Coronary artery (tissue), 2 donors: Measurements from ENCODE around the gene TMED10.

Experiments
- DNase-seq: peaks from one replicate; pipeline ENCODE4 v3.0.0-alpha.2; 2017; ENCODE audit warnings: low spot score
- H3K27ac ChIP-seq, 2 donors: fragments of 200-600 bp; sonication (generic); one replicate each; pipeline ENCODE4 v1.5.1; 2016 to 2019
- H3K4me3 ChIP-seq: fragments of 200-600 bp; sonication (generic); 2 replicates; pipeline ENCODE4 v1.5.1; 2016; ENCODE audit warnings: mild to moderate bottlenecking, moderate library complexity
- CTCF ChIP-seq: fragments of 200-600 bp; sonication (generic); IDR thresholded peaks from one replicate; pipeline ENCODE4 v1.5.1; 2019; ENCODE audit warnings: antibody characterized with exemption

Gene TMED10

GRCh38 chr14:75125617-75126016, 50.8 kb downstream of the TMED10 start:
- peak overlapping the region; percentile 95 to 98 for H3K27ac ChIP-seq
- H3K4me3 ChIP-seq: peak overlapping the region; percentile 89
- no peak for TF ChIP-seq CTCF
- no peak for DNase-seq

GRCh38 chr14:75123991-75124390, 52.4 kb downstream of the TMED10 start:
- DNase-seq: no peak
- TF ChIP-seq CTCF: no peak
- Histone ChIP-seq H3K4me3 (no peak overlapping the region), H3K27ac (peak overlapping the region in 1 of 2 donors; percentile 56)

GRCh38 chr14:75121552-75121951, 54.9 kb downstream of the TMED10 start:
- TF ChIP-seq CTCF: no peak
- DNase-seq: no peak
- Histone ChIP-seq H3K27ac (no peak overlapping the region), H3K4me3 (no peak overlapping the region)

- DNase-seq: no peak
- TF ChIP-seq CTCF: no peak
- Histone ChIP-seq H3K27ac (no peak overlapping the region), H3K4me3 (no peak overlapping the region)
Observed at GRCh38 chr14:75120541-75121291, 55.7 kb downstream of the TMED10 start.

GRCh38 chr14:75119056-75119455, 57.4 kb downstream of the TMED10 start:
- TF ChIP-seq CTCF: no peak
- Histone ChIP-seq H3K4me3 (no peak overlapping the region), H3K27ac (no peak overlapping the region)
- no peak for DNase-seq

- no peak for TF ChIP-seq CTCF
- no peak overlapping the region for H3K4me3 ChIP-seq
Observed at GRCh38 chr14:75113932-75114539, 62.4 kb downstream of the TMED10 start.

GRCh38 chr14:75109877-75110276, 66.5 kb downstream of the TMED10 start:
- Histone ChIP-seq H3K27ac (no peak overlapping the region), H3K4me3 (no peak overlapping the region)
- no peak for DNase-seq
- TF ChIP-seq CTCF: no peak

More at GRCh38 chr14:75113932-75114539, 62.4 kb downstream of the TMED10 start:
- no peak overlapping the region for H3K27ac ChIP-seq
- DNase-seq: no peak
